KG1 (cell line): ENCODE data around the gene PELI3.

Experiments
- DNase-seq: peaks from one replicate; lab custom pipeline; 2025; lab: John Stamatoyannopoulos, UW

Gene PELI3

DNA sequence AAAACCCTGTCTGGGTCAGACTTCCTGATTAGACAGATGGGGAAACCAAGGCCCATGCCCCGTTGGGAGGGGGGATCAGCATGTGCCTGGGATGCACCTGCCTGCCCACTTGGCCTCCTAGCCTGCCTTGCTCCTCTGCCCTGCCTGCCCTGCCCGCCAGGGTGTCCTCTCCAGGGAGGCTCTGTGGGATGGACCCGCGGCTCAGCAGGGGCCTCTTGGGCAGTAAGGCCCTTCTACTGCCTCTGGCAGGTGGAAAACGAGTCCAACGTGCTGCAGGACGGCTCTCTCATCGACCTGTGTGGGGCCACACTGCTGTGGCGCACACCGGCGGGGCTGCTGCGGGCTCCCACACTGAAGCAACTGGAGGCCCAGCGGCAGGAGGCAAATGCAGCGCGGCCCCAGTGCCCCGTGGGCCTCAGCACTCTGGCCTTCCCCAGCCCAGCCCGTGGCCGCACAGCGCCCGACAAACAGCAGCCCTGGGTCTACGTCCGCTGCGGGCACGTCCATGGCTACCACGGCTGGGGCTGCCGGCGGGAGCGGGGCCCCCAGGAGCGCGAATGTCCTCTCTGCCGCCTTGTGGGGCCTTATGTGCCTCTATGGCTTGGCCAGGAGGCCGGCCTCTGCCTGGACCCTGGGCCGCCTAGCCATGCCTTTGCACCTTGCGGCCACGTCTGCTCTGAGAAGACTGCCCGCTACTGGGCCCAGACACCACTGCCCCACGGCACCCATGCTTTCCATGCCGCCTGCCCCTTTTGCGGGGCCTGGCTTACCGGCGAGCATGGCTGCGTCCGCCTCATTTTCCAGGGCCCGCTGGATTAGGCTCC lies 8.9 kb downstream of the PELI3 start:
- DNase-seq: no peak

DNA sequence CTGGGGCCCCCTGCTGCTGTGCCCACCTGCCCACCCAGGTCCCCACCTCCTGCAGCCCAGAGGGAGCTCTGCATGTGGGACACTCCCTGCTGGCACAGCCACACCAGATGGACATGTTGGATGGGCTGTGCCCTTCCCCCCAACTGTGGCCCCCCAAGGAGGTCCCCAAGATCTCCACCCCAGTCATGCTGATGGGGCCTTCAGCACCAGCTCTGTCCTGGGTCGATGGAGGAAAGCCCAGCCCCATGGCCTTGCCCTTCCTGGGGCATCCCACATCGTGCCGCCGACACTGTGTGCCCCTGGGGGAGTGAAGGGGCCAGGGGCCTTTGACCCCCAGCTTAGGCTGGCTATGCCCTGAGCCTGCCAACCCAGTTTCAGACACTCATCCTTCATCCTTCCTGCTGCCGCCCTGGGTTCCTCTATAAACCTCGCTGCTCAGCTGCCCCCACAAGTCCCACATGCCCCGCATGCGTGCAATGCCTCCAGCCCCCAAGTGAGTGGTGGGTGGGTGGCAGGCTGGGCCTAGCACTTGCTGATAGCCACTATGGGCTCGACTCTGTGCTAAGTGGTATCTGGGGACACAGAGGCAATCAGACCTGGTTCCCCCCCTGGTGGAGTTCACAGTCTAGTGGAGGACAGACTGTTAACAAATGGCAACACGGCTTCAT lies 9.6 kb downstream of the PELI3 start:
- no peak for DNase-seq

DNA sequence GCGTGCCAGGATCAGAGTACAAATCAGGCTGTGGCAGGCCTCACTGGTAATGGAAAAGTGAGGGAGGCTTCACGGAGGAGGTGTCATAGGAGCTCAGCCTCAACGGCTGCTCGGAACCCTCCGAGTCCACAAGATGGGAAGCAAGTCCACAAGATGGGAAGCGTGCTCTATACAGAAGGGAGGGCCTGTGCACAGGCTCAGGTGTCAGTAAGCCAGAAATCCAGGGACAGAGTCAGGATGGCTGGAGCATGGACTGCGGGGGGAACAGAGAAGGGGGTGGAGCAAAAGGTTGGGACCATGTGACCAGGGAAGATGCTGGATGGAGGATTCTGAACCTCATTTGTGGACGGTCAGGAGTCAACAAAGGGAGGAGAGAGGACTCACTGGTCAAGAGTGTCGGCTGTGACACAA lies 10.1 kb downstream of the PELI3 start:
- DNase-seq: no peak

DNA sequence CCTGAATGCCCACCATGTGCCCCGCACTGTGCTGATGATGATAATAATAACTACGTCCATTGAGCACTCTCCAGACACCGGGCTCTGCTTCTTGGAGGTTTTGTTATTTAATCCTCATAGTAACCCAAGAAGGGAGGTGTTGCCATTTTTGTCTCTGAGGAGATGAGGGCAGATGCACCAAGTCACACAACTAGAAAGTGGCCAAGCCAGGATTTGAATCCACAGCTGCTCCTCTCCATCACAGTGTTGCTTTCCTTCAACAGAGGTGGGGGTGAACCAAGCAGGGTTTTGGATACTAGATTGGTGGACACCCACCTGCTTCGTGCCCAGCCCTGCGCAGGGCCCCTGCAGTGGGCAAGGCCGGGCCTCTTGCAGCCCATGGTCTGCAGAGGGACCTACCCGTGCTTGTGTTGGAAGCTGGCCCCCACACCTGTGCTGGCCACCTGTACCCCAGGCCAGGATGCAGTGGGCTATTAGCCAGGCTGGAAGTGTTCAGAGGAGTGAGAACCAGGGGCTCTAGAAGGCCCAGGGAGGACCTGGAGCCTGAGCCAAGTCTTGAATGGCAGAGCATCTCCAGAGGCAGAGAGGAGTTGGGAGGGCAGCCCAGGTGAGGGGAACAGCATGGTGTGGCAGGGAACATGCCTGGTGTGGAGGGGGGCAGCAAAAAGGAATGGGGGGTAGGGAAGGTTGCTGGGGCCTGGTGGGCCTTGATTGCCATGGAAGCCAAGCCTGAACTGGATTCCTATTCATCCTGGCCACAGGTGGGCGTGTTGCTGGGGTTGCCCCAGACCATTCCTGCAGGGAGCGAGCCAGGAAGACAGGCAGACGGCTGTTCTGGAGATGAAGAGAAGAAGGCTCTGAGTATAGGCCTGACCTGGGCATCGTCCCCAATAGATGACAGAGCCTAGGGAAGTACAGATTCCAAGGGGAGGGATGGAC lies 10.8 kb downstream of the PELI3 start:
- no peak for DNase-seq

DNA sequence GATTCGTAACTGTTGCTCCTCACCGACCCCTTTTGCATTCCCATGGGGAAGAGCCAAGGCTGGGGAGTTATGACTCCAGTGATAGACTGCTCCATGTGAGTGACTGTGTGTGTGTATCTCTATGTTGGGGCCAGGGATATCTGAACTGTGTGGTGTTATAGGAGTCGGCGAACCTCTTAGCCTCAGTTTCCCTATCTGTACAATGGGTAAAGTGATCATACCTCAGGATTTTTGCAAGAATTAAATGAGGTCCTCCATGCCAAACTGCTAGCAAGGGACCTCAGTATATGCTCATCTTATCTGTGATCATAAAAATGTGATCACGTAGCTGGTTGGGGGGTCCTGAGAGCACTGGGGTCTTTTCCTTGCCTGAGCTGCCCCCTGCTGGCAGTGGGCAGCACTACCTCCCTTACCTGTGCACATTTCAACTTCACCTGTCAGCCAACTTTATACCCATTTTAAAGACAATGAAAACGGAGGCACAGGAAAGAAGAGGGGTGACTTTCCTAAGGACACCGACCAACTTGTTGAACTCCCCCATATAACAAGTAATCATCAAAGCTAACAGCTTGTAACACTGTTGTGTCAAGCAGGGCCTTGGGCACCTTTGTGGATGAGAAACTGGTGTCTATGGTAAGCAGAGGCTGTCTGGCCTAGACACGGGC lies 12.2 kb downstream of the PELI3 start:
- peak; percentile 28 for DNase-seq

DNA sequence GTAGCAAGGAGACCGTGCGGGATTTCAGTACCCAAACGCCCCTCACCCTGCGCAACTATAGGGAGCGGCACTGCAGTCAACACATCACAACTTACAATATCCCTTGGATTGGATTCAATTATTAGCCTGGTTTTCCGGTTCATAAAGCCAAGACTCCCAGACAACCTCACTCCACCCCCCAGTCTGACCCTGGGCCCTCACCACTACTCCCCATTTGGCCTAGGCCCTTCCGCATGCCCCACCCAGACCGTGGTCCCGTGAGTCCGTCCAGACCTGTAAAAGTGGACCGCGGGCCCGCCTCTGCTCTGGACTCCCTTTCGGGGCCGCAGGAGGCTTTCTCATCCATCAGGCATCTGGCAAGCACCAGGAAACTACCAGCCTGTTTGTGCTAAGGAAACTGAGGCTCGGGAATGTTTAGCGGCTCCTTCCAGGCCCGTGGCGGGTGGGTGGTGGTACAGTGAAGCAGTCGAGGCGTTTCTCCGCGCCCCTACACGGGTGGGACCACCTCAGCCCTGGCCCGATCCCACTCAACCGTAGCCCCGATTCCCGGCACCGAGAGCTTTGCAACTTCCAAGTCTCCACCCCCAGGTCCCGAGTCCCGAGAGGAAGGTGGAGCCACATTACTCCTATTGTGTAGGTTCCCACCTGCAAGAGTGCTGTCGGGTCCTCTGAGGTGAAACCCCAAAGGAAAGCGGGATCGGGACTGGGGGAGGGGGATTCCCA lies 12.8 kb downstream of the PELI3 start:
- no peak for DNase-seq

DNA sequence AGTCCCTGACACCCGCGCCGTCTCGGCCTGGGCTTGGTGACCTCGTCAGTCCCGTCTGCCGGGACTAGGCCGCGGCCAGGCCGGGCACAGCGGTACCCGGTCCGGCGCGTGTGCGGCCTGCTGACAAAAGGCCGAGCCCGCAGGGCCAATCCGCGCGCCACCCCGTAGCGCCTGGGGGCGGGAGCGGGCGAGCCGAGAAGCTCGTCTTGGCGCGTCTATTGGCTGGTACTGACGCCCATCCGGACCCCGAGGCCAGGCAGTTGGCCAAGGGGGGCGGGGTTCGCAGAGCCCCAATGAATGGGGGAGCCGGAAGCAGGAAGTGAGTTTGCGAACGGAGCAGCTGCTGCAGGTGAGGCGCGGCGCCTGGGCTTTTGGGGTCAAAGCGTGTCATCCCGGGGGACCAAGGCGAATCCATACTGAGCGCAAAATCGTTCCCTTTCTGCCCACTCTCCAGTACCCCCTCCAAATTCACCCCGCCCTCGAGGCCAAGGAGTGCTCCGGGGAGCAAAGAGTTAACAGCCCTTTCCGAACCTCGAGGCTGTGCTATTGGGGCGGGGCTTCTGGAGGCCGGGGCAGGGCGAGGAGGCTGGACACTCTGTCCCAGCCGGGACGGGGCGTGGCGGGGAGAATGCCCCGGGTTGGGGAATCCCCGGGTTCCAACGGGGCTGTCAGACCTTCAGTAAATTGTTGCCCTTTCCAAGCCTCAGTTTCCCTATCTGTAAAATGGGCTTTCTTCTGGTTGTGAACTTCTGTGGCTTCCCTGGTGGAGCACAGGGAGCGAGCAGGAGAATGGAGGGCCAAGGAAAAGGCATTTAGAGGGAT lies 13.6 kb downstream of the PELI3 start, which contains the start of gene DPP3:
DPP3 (plus strand) TSS at position 318 of the 822 bp plus-strand sequence. CDS start 1,767 bp downstream, outside the sequence.
- peak; percentile 99 for DNase-seq

DNA sequence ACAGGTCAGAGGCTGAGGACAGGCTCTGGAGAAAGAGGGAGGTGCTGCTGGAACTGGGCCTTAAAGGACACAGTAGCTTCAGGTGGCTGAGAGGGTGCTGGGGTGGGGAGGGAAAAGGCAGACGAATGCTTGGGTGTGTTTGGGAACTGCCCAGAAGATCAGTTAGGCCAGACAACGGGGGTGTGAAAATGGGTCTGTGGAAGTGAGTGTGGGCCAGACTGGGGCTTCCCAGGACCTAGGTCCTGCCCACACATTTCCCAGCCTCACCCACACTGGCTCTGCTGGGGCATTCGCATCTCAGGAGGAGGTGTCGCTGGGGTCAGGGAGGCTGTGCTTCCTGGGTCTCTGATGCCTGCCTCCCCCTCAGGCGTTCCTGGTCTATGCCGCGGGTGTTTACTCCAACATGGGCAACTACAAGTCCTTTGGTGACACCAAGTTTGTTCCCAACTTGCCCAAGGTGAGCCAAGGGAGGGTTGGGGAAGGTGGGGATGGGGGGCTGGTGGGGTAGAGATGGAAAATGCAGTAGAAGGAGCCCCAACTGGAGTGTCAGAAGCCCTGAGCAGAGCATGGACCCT lies 18.2 kb downstream of the PELI3 start:
- no peak for DNase-seq

DNA sequence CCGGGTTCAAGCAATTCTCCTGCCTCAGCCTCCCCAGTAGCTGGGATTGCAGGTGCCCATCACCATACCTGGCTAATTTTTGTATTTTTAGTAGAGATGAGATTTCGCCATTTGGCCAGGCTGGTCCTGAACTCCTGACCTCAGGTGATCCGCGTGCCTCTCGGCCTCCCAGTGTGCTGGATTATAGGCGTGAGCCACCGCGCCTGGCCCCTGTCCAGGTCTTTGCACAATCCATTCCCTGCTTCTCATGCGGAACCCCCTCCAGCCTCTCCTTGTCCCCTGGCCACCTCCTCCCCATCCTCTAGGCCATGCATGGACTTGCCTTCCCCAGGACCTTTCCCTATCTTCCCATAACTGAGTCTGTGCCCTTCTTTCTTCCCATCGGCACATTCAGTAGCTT lies 22.3 kb downstream of the PELI3 start:
- DNase-seq: no peak

DNA sequence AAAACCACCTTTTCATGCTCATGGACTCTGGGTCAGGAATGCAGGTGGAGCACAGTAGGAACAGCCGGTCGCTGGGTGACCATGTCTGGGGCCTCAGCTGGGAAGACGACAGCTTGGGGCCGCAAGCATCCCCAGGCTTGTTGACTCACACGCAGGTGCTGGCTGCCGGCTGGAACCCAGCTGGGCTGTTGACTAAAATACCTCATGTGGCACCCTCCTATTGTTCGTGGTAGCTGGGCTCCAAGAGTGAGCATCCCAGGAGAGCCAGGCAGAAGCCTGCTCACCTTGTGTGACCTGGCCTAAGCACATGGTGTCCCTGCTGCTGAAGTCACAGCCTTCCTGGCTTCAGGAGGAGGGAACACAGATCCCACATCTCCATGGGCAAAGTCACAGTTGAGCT lies 22.9 kb downstream of the PELI3 start:
- DNase-seq: no peak

DNA sequence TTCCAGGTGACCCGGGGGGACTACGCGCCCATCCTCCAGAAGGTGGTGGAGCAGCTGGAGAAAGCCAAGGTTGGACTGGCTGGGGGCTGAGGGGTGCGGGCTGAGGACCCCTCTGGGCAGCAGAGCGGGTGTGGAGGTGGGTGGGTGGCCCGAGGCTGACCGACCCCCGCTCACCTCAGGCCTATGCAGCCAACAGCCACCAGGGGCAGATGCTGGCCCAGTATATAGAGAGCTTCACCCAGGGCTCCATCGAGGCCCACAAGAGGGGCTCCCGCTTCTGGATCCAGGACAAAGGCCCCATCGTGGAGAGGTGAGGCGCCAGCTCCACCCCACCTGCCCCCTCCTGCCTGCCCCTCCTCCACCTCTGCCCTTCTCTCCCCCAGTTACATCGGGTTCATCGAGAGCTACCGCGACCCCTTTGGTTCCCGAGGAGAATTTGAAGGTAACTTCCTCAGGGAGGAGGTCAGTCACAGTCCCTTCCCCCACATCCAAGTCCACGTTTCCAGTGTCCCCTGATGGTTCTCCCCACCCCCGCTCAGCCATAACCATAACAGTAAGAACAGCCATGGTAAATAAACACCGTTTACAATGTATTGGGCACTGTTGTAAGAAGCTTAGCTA lies 24.7 kb downstream of the PELI3 start:
- DNase-seq: no peak

DNA sequence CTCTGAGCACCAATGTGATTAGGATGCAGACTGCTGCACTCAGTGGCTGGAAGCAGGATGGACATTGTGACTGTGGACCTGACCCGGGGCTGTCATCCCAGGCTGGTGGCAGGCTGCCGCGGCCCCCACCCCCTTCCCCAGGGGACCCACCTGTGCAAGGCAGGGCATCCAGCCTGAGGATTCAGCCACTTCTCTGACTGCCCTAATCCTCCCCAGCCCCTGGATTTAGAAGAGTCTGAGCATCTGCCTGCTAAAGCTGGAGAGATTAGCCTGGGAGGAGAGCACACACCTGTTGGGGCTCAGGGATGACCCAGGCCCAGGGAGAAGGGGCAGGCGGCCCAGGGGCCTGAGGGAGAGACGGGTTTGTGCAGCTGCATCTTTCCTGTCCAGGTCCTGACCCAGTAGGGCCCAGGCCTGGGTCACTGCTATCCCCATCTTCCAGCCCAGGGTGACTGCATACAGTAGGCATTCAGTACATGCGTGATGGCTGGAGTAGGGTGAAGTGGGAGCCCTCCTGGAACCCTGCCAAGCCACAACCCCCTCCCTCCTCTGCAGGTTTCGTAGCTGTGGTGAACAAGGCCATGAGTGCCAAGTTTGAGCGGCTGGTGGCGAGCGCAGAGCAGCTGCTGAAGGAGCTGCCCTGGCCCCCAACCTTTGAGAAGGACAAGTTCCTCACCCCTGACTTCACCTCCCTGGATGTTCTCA lies 25.6 kb downstream of the PELI3 start:
- no peak for DNase-seq

DNA sequence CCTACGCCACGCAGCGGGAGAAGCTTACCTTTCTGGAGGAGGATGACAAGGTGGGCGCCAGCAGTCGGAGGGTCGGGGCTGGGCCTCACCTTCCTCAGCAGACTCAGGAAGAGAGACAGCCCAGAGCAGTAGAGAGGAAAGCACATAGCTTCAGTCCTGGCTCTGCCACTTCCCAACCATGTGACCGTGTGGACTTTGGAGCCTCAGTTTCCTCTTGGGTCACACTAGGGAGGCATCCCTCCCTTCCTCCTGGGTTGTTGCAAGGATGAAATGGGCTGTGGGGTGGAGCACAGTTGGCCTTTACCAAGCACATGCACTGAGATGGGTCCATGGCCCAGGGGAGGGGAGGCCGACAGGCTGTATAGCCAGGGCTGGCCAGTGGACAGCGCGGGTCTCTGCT lies 26.4 kb downstream of the PELI3 start:
- no peak for DNase-seq

DNA sequence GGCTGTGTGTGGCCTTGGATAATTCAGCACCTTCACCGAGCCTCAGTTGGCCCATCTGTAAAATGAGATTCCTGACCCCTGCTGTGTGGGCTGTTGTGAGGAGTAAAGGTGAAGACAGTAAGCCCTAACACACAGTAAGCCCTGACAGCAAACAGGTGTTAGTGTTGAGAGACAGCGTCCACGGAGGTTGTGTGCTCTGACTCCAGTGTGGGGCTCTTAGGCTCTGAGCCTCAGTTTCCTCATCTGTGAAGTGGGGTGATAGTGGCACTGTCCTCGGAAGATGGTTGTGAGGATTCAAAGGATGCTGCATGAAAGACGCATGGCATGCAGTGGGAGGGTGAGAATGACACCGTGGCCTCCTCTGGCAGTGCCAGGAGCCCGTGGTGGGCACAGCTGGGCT lies 27.8 kb downstream of the PELI3 start:
- DNase-seq: no peak

DNA sequence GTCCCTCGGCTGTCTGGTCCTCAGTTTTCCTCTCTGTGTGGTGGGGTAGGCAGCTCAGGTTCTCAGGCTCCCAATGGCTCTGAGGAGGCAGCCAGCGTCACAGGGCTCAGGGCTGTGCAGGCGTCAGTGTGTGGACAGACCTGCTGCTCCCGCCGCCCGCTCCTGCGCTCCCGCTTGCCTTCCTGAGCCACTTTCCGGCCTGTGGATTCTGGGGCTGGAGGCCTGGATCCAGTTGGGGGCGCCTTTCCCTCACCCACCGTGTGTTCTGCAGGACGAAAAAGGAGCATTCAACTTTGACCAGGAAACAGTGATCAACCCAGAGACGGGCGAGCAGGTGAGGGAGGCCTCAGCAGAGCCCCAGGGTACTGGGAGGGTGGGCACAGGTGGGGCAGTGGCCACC lies 28.2 kb downstream of the PELI3 start:
- DNase-seq: no peak

DNA sequence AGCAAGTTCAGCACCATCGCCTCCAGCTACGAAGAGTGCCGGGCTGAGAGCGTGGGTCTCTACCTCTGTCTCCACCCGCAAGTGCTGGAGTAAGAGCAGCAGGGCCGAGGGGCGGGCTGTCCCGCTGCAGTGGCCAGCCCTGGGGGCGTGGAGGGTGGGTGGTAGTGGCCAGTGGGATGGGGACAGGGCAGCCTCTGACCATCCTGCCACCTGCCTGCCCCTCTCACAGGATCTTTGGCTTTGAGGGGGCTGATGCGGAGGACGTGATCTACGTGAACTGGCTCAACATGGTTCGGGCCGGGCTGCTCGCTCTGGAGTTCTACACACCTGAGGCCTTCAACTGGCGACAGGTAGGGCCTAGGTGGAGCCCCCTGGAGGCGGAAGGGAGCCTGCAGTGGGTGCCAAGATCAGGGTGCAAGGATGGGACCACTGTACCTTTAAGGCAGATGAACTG lies 28.7 kb downstream of the PELI3 start:
- DNase-seq: no peak

DNA sequence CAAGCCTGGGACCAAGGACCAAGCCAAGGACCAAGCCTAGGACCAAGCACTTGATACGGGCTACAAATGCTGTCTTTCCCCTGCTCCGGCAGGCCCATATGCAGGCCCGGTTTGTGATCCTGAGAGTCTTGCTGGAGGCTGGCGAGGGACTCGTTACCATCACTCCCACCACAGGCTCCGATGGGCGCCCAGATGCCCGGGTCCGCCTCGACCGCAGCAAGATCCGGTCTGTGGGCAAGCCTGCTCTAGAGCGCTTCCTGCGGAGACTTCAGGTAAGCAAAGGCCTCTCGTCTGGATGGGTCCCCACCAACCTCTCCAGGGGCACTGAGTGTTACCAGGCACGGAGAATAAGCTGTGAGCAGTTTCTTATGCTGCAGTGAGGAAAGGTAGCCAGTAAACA lies 30.5 kb downstream of the PELI3 start:
- no peak for DNase-seq

DNA sequence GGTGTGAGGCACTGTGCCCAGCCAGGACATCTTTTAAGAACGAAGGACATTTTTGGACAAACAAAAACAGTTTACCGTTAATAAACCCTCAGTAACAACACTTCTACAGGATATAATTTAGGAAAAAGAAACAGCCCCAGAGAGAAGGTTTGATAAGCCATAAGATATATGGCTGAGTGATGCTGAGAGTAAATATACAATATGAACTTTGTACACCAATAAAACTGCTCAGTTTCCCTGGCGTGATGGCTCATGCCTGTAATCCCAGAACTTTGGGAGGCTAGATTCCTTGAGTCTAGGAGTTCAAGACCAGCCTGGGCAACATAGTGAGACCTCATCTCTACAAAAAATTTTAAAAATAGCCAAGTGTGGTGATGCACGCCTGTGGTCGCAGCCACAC lies 31.8 kb downstream of the PELI3 start:
- no peak for DNase-seq
